Measurements from ENCODE around the gene FAH.
"Not testable (repeated sequence)": the region's sequence is repeated elsewhere in the genome, so short reads cannot be mapped to it uniquely, and the experiment has no call there.

The FAH gene

GRCh38 chr15:80152180-80152895 lies 461 bp upstream of the FAH start:
- DNase-seq, result peak; percentile 89 to 91

GRCh38 chr15:80153900-80154299 lies 1.1 kb downstream of the FAH start:
- DNase-seq, result no peak

- no peak for DNase-seq
Measured at GRCh38 chr15:80154336-80154735, 1.5 kb downstream of the FAH start.

- DNase-seq, result no peak
Measured at GRCh38 chr15:80155001-80155377, 2.2 kb downstream of the FAH start.

GRCh38 chr15:80155378-80156175 lies 2.8 kb downstream of the FAH start:
- not testable (repeated sequence) for DNase-seq

GRCh38 chr15:80156176-80156720 lies 3.4 kb downstream of the FAH start:
- no peak for DNase-seq

GRCh38 chr15:80157215-80157614 lies 4.4 kb downstream of the FAH start:
- DNase-seq, result no peak

GRCh38 chr15:80159301-80159700 lies 6.5 kb downstream of the FAH start:
- DNase-seq, result no peak

- DNase-seq, result no peak
Measured at GRCh38 chr15:80159811-80160569, 7.2 kb downstream of the FAH start.

- no peak for DNase-seq
Measured at GRCh38 chr15:80160570-80161156, 7.9 kb downstream of the FAH start.

- DNase-seq, result no peak
Measured at GRCh38 chr15:80161468-80162016, 8.7 kb downstream of the FAH start.

GRCh38 chr15:80162059-80162554 lies 9.3 kb downstream of the FAH start:
- no peak for DNase-seq

- DNase-seq, result no peak
Measured at GRCh38 chr15:80163217-80163616, 10.4 kb downstream of the FAH start.

GRCh38 chr15:80163897-80164296 lies 11.1 kb downstream of the FAH start:
- no peak for DNase-seq

GRCh38 chr15:80167936-80168335 lies 15.1 kb downstream of the FAH start:
- DNase-seq, result no peak

GRCh38 chr15:80168421-80168820 lies 15.6 kb downstream of the FAH start:
- no peak for DNase-seq

GRCh38 chr15:80169768-80170357 lies 17.1 kb downstream of the FAH start:
- no peak for DNase-seq

GRCh38 chr15:80170596-80170995 lies 17.8 kb downstream of the FAH start:
- DNase-seq, result no peak

GRCh38 chr15:80171787-80172186 lies 19.0 kb downstream of the FAH start:
- no peak for DNase-seq

- DNase-seq, result no peak
Measured at GRCh38 chr15:80172401-80172800, 19.6 kb downstream of the FAH start.

- DNase-seq, result peak; percentile 18 to 51
Measured at GRCh38 chr15:80173022-80173759, 20.4 kb downstream of the FAH start.

Data from NCI-H524 (cell line).